HepG2 (cell line): ENCODE data around the gene IVD. TPM values are rescaled to one million over a fixed set of nuclear protein-coding genes. Genes with fewer than 3 reads are reported as not detected.
A peak's percentile ranks its signal among the peaks of the same experiment; 100 is the strongest.

Experiments
- ARNT ChIP-seq: fragments of 450-650 bp; IDR thresholded peaks from 2 replicates; pipeline ENCODE4 v1.6.1; 2017
- GLI4 ChIP-seq: sonication (generic); formaldehyde crosslinking; IDR thresholded peaks from 2 replicates; pipeline ENCODE4 v1.5.1; 2020; ENCODE audit warnings: missing genetic modification reagents, mild to moderate bottlenecking, moderate library complexity, borderline replicate concordance
- GZF1 ChIP-seq: sonication (generic); formaldehyde crosslinking; IDR thresholded peaks from 2 replicates; pipeline ENCODE4 v1.5.1; 2020; ENCODE audit warnings: mild to moderate bottlenecking, missing genetic modification reagents
- LCORL ChIP-seq, 2 experiments: fragments of 450-650 bp in 1 of 2; sonication (generic) in 1 of 2; formaldehyde crosslinking in 1 of 2; IDR thresholded peaks; 2 replicates each; pipeline versions ENCODE4 v1.5.0 to v1.6.1; 2017 to 2020; ENCODE audit warnings: antibody characterized with exemption in 1 of 2, missing genetic modification reagents in 1 of 2
- MATR3 ChIP-seq: sonication (generic); formaldehyde crosslinking; IDR thresholded peaks from 2 replicates; pipeline ENCODE4 v1.4.0; 2020; ENCODE audit warnings: missing genetic modification reagents
- NCOA5 ChIP-seq: sonication (generic); formaldehyde crosslinking; IDR thresholded peaks from 2 replicates; pipeline ENCODE4 v1.4.0; 2020; ENCODE audit warnings: missing genetic modification reagents
- NFAT5 ChIP-seq: sonication (generic); formaldehyde crosslinking; IDR thresholded peaks from 2 replicates; pipeline ENCODE4 v1.4.0; 2020; ENCODE audit warnings: missing genetic modification reagents
- NKX3-1 ChIP-seq: sonication (generic); formaldehyde crosslinking; IDR thresholded peaks from 2 replicates; pipeline ENCODE4 v1.5.0; 2020; ENCODE audit warnings: missing genetic modification reagents
- RFX3 ChIP-seq: IDR thresholded peaks from 2 replicates; pipeline ENCODE4 v1.6.1; 2016; ENCODE audit warnings: missing biosample characterization, missing genetic modification reagents
- SAP130 ChIP-seq: IDR thresholded peaks from 2 replicates; pipeline ENCODE4 v1.6.1; 2016; ENCODE audit warnings: low read depth
- SOX5 ChIP-seq: IDR thresholded peaks from 2 replicates; pipeline ENCODE4 v1.6.1; 2016; ENCODE audit warnings: borderline replicate concordance
- SOX6 ChIP-seq, 2 experiments: fragments of 450-650 bp in 1 of 2; sonication (generic) in 1 of 2; formaldehyde crosslinking in 1 of 2; IDR thresholded peaks; 2 replicates each; pipeline versions ENCODE4 v1.4.0 to v1.6.1; 2017 to 2020; ENCODE audit warnings: antibody characterized with exemption in 1 of 2, mild to moderate bottlenecking in 1 of 2, missing genetic modification reagents in 1 of 2
- SYNCRIP ChIP-seq: fragments of 200-400 bp; formaldehyde crosslinking; IDR thresholded peaks from 2 replicates; pipeline ENCODE4 v1.6.1; 2018; ENCODE audit warnings: mild to moderate bottlenecking, low read depth, low read length; ENCODE audit not compliant: insufficient read depth
- ZBTB1 ChIP-seq: sonication (generic); formaldehyde crosslinking; IDR thresholded peaks from 2 replicates; pipeline ENCODE4 v1.4.0; 2020; ENCODE audit warnings: missing genetic modification reagents, borderline replicate concordance
- ZBTB25 ChIP-seq: IDR thresholded peaks from 2 replicates; pipeline ENCODE4 v1.6.1; 2018; ENCODE audit warnings: missing genetic modification reagents
- ZBTB7B ChIP-seq: sonication (generic); formaldehyde crosslinking; IDR thresholded peaks from 2 replicates; pipeline ENCODE4 v1.4.0; 2020; ENCODE audit warnings: missing genetic modification reagents
- ZNF256 ChIP-seq: sonication (generic); formaldehyde crosslinking; conservative IDR thresholded peaks from 2 replicates; pipeline ENCODE4 v1.4.0; 2020; ENCODE audit warnings: missing genetic modification reagents
- ZNF564 ChIP-seq: sonication (generic); formaldehyde crosslinking; IDR thresholded peaks from 2 replicates; pipeline ENCODE4 v1.8.1; 2023; ENCODE audit warnings: mild to moderate bottlenecking, missing genetic modification reagents
- ZNF644 ChIP-seq: IDR thresholded peaks from 2 replicates; pipeline ENCODE4 v1.6.1; 2016; ENCODE audit warnings: low read depth
- ZNF749 ChIP-seq: sonication (generic); formaldehyde crosslinking; IDR thresholded peaks from 2 replicates; pipeline ENCODE4 v1.8.0; 2022; ENCODE audit warnings: mild to moderate bottlenecking, missing genetic modification reagents, moderate library complexity, borderline replicate concordance
- ZNF768 ChIP-seq: sonication (generic); formaldehyde crosslinking; IDR thresholded peaks from 2 replicates; pipeline ENCODE4 v1.4.0; 2020; ENCODE audit warnings: missing genetic modification reagents
- ZNF782 ChIP-seq: sonication (generic); formaldehyde crosslinking; IDR thresholded peaks from 2 replicates; pipeline ENCODE4 v1.4.0; 2020; ENCODE audit warnings: missing genetic modification reagents, mild to moderate bottlenecking, borderline replicate concordance
- ZNF850 ChIP-seq: sonication (generic); formaldehyde crosslinking; conservative IDR thresholded peaks from 2 replicates; pipeline ENCODE4 v1.9.0; 2021; ENCODE audit warnings: mild to moderate bottlenecking, missing genetic modification reagents
- polyA plus RNA-seq, 8 experiments: library from polyadenylated mRNA; depleted of rRNA in 3 of 8; stranded (reverse) in 7 of 8; unstranded in 1 of 8; fragments of >200 nt; fragmentation: Illumina TruSeq in 4 of 8; extraction: Trizol in 4 of 8; gene quantifications; 2 replicates each; pipeline versions ENCODE4 v1.2.1 to v1.2.3, GENCODE V29; 2011 to 2016; ENCODE audit warnings: low read depth in 4 of 8, missing spikeins in 1 of 8, mixed read lengths in 1 of 8; ENCODE audit not compliant: insufficient read depth in 1 of 8
- total RNA-seq, 5 experiments: library from RNA; depleted of rRNA; stranded (reverse); fragments of >200 nt; fragmentation: Illumina TruSeq; extraction: Trizol; gene quantifications; 2 replicates each; pipeline ENCODE4 v1.2.3, GENCODE V29; 2016; ENCODE audit warnings: low read depth in 1 of 5

IVD gene
- total and polyA plus RNA-seq, 2 of the 13 experiments (the other 11 are each of a cell fraction or from before 2014, with no cell fraction given), result 48.0 to 53.9 TPM

GRCh38 chr15:40470423-40471104, 65.0 kb downstream of the IVD start, which contains the start of gene CHST14 (continued):
- TF ChIP-seq NFAT5 (CRISPR knock-in tag), result 0 out of 2 replicates have a peak, but pooled peaks have one; percentile 38
- 0 out of 2 replicates have a peak, but pooled peaks have one; percentile 23 for TF ChIP-seq ZBTB7B (CRISPR knock-in tag)
- no peak for TF ChIP-seq ZBTB25
- TF ChIP-seq ZNF564 (CRISPR knock-in tag), result no peak
- no peak for TF ChIP-seq NKX3-1 (CRISPR knock-in tag)
- TF ChIP-seq SOX6 (IDR thresholded peaks at IDR 0.05), result no peak
- no peak for TF ChIP-seq SOX6 (CRISPR knock-in tag; IDR thresholded peaks at IDR 0.05)
- peak; percentile 66; the same call in 1 of the 2 replicates for TF ChIP-seq SAP130
- TF ChIP-seq MATR3 (CRISPR knock-in tag), result no peak
- TF ChIP-seq SOX5 (CRISPR knock-in tag), result no peak
- no peak for TF ChIP-seq GZF1 (CRISPR knock-in tag)
- TF ChIP-seq ZBTB1, result no peak
- TF ChIP-seq ZNF644 (CRISPR knock-in tag), result no peak
- no peak for TF ChIP-seq LCORL (IDR thresholded peaks at IDR 0.05)
- no peak for TF ChIP-seq LCORL (CRISPR knock-in tag; IDR thresholded peaks at IDR 0.05)
- TF ChIP-seq NCOA5 (CRISPR knock-in tag), result no peak
- no peak for TF ChIP-seq RFX3 (CRISPR knock-in tag)
- TF ChIP-seq ZNF850, result no peak
- 0 out of 2 replicates have a peak, but pooled peaks have one; percentile 16 for TF ChIP-seq ZNF768 (CRISPR knock-in tag)
- TF ChIP-seq ZNF749 (CRISPR knock-in tag), result no peak
- TF ChIP-seq SYNCRIP, result no peak
- no peak for TF ChIP-seq ZNF256 (CRISPR knock-in tag)
- 0 out of 2 replicates have a peak, but pooled peaks have one; percentile 16 for TF ChIP-seq ZNF782 (CRISPR knock-in tag)
- TF ChIP-seq ARNT, result no peak
- no peak for TF ChIP-seq GLI4 (CRISPR knock-in tag)
